WTC11 (cell line): ENCODE measurements around the gene MAB21L1. TPM values are rescaled to one million over a fixed set of nuclear protein-coding genes. Genes with fewer than 3 reads are reported as not detected.

Experiments
- ATAC-seq: fragments of 200-7000 bp; cut with Tn5 transposase; 2 replicates; pipeline ENCODE4 v1.10.0; 2021; ENCODE audit warnings: mild to moderate bottlenecking, moderate library complexity
- CTCF ChIA-PET: fragments of 300-600 bp; sonication (Branson Sonifier 250); formaldehyde crosslinking; loops from one replicate; lab custom pipeline; 2021; ENCODE audit warnings: antibody characterized with exemption; lab: Charles Lee
- POLR2A ChIA-PET: fragments of 350-600 bp; sonication (Branson Sonifier 250); formaldehyde crosslinking; loops from one replicate; lab custom pipeline; 2021; ENCODE audit warnings: antibody characterized with exemption; lab: Charles Lee
- DNase-seq: peaks from one replicate; pipeline ENCODE4 v3.0.0; 2021; ENCODE audit warnings: low spot score
- H3K27ac Mint-ChIP-seq: 2 replicates; pipeline ENCODE4 v1.8.0; 2021; ENCODE audit warnings: mixed read lengths
- H3K27me3 Mint-ChIP-seq: 2 replicates; pipeline ENCODE4 v1.8.0; 2021; ENCODE audit warnings: low read depth, mild to moderate bottlenecking, moderate library complexity, mixed read lengths
- H3K36me3 Mint-ChIP-seq: 2 replicates; pipeline ENCODE4 v1.8.0; 2021; ENCODE audit warnings: mixed read lengths
- H3K4me1 Mint-ChIP-seq: 2 replicates; pipeline ENCODE4 v1.8.0; 2022; ENCODE audit warnings: mixed read lengths
- H3K4me3 Mint-ChIP-seq: 2 replicates; pipeline ENCODE4 v1.8.0; 2021; ENCODE audit warnings: mild to moderate bottlenecking, moderate library complexity, mixed read lengths
- H3K9me3 Mint-ChIP-seq: 2 replicates; pipeline ENCODE4 v1.8.0; 2021; ENCODE audit warnings: mixed read lengths
- ATF3 ChIP-seq: sonication (generic); formaldehyde crosslinking; conservative IDR thresholded peaks from 2 replicates; pipeline ENCODE4 v1.8.1; 2022; ENCODE audit warnings: mild to moderate bottlenecking, missing genetic modification reagents
- ATF6 ChIP-seq: sonication (generic); formaldehyde crosslinking; IDR thresholded peaks from 2 replicates; pipeline ENCODE4 v1.8.1; 2023; ENCODE audit warnings: mild to moderate bottlenecking, missing genetic modification reagents
- CREB1 ChIP-seq: sonication (generic); formaldehyde crosslinking; IDR thresholded peaks from 2 replicates; pipeline ENCODE4 v1.8.0; 2023; ENCODE audit warnings: mild to moderate bottlenecking, missing genetic modification reagents
- ESRRA ChIP-seq: sonication (generic); formaldehyde crosslinking; IDR thresholded peaks from 2 replicates; pipeline ENCODE4 v1.8.1; 2022; ENCODE audit warnings: mild to moderate bottlenecking, missing genetic modification reagents, borderline replicate concordance
- ETV6 ChIP-seq: sonication (generic); formaldehyde crosslinking; IDR thresholded peaks from 2 replicates; pipeline ENCODE4 v1.8.1; 2022; ENCODE audit warnings: mild to moderate bottlenecking, missing genetic modification reagents
- FOXK1 ChIP-seq: sonication (generic); formaldehyde crosslinking; IDR thresholded peaks from 2 replicates; pipeline ENCODE4 v1.8.0; 2022; ENCODE audit warnings: mild to moderate bottlenecking, moderate library complexity, missing genetic modification reagents
- GABPB1 ChIP-seq: sonication (generic); formaldehyde crosslinking; IDR thresholded peaks from 2 replicates; pipeline ENCODE4 v1.8.1; 2023; ENCODE audit warnings: mild to moderate bottlenecking, missing genetic modification reagents
- HMGA2 ChIP-seq: fragments of 250-450 bp; sonication (Bioruptor Pico); IDR thresholded peaks from 2 replicates; pipeline ENCODE4 v1.4.0; 2021; ENCODE audit warnings: mild to moderate bottlenecking, moderate library complexity
- IRF2 ChIP-seq: sonication (generic); formaldehyde crosslinking; IDR thresholded peaks from 2 replicates; pipeline ENCODE4 v1.8.0; 2022; ENCODE audit warnings: low read depth, missing genetic modification reagents, borderline replicate concordance
- JAZF1 ChIP-seq: fragments of 250-450 bp; sonication (Bioruptor Pico); IDR thresholded peaks from 2 replicates; pipeline ENCODE4 v1.9.0; 2021; ENCODE audit warnings: moderate library complexity, mild to moderate bottlenecking, inconsistent platforms
- TCF7 ChIP-seq: sonication (generic); formaldehyde crosslinking; IDR thresholded peaks from 2 replicates; pipeline ENCODE4 v1.8.0; 2022; ENCODE audit warnings: mild to moderate bottlenecking, low read depth, missing genetic modification reagents, moderate library complexity
- ZBTB21 ChIP-seq: sonication (generic); formaldehyde crosslinking; IDR thresholded peaks from 2 replicates; pipeline ENCODE4 v1.8.1; 2023; ENCODE audit warnings: mild to moderate bottlenecking, missing genetic modification reagents, borderline replicate concordance
- ZMAT4 ChIP-seq: fragments of 250-450 bp; sonication (Bioruptor Pico); IDR thresholded peaks from 2 replicates; pipeline ENCODE4 v1.9.0; 2021; ENCODE audit warnings: mild to moderate bottlenecking
- ZNF219 ChIP-seq: sonication (generic); formaldehyde crosslinking; IDR thresholded peaks from 2 replicates; pipeline ENCODE4 v1.8.0; 2023; ENCODE audit warnings: missing genetic modification reagents, mild to moderate bottlenecking, borderline replicate concordance
- ZNF423 ChIP-seq: fragments of 250-450 bp; sonication (Bioruptor Pico); IDR thresholded peaks from 2 replicates; pipeline ENCODE4 v2.1.2; 2022; ENCODE audit warnings: mild to moderate bottlenecking, moderate library complexity
- ZNF671 ChIP-seq: fragments of 250-450 bp; sonication (Bioruptor Pico); IDR thresholded peaks from 2 replicates; pipeline ENCODE4 v1.8.0; 2021; ENCODE audit warnings: mild to moderate bottlenecking
- ZSCAN18 ChIP-seq: fragments of 250-450 bp; sonication (Bioruptor Pico); IDR thresholded peaks from 2 replicates; pipeline ENCODE4 v2.1.2; 2022; ENCODE audit warnings: mild to moderate bottlenecking, moderate library complexity
- total RNA-seq: library from RNA; stranded (reverse); gene quantifications from 3 replicates; pipeline ENCODE4 v1.2.3, GENCODE V29; 2021
- TF ChIP-seq, protein P1 (sequence below): sonication (generic); formaldehyde crosslinking; IDR thresholded peaks from 2 replicates; pipeline ENCODE4 v1.8.0; 2023; ENCODE audit warnings: missing genetic modification reagents
- TF ChIP-seq, protein P2 (sequence below): sonication (generic); formaldehyde crosslinking; IDR thresholded peaks from 2 replicates; pipeline ENCODE4 v1.8.1; 2022; ENCODE audit warnings: mild to moderate bottlenecking, moderate library complexity, missing genetic modification reagents
- TF ChIP-seq, protein P3 (sequence below): sonication (generic); formaldehyde crosslinking; IDR thresholded peaks from 2 replicates; pipeline ENCODE4 v1.8.1; 2023; ENCODE audit warnings: mild to moderate bottlenecking, missing genetic modification reagents, moderate library complexity
- TF ChIP-seq, protein P4 (sequence below): sonication (generic); formaldehyde crosslinking; IDR thresholded peaks from 2 replicates; pipeline ENCODE4 v1.8.1; 2022; ENCODE audit warnings: low read depth, mild to moderate bottlenecking, moderate library complexity, missing genetic modification reagents, borderline replicate concordance

Gene MAB21L1
- total RNA-seq, 1 experiment from 2014 or later = 0.15 TPM

DNA sequence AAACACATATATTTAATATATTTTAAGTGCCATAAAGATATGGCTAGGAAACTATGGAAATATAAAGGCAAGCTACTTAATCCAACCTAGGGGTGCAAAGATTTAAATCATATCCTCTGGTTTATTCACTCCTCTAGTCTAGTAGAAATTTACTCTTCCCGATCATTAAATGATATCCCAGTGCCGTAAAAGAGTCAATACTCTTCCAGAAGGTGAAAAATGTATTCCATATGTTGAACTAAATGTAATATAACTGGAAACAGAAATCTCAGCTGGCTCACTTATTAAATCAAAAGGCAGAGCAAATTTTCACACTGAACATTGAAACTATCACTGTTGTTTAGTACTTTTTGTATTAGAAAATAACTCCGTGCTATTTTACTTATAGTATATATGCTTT lies 11.1 kb downstream of the MAB21L1 start:
- Mint-ChIP-seq H3K4me1 (peaks cover 6% of the 10 kb centered on the region), H3K9me3 (no peaks in the 10 kb centered on the region), H3K36me3 (no peaks in the 10 kb centered on the region)
- TF ChIP-seq JAZF1 = no peak
- TF ChIP-seq, all 79 proteins: peak for 0
- POLR2A ChIA-PET = no interaction called here
- H3K27ac Mint-ChIP-seq = no peak overlapping the region
- CTCF ChIA-PET = no interaction called here
- DNase-seq (no peak), ATAC-seq (no peak)
- peaks cover 18% of the 10 kb centered on the region for H3K27me3 Mint-ChIP-seq
- H3K4me3 Mint-ChIP-seq = no peak overlapping the region

- POLR2A ChIA-PET = no interaction called here
- DNase-seq (no peak), ATAC-seq (no peak)
- no peak overlapping the region for H3K27ac Mint-ChIP-seq
- TF ChIP-seq, protein P1, sequence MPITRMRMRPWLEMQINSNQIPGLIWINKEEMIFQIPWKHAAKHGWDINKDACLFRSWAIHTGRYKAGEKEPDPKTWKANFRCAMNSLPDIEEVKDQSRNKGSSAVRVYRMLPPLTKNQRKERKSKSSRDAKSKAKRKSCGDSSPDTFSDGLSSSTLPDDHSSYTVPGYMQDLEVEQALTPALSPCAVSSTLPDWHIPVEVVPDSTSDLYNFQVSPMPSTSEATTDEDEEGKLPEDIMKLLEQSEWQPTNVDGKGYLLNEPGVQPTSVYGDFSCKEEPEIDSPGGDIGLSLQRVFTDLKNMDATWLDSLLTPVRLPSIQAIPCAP (CRISPR knock-in tag) = no peak
- TF ChIP-seq CREB1 (no peak), ZBTB21 (CRISPR knock-in tag) (no peak)
- TF ChIP-seq, protein P2, sequence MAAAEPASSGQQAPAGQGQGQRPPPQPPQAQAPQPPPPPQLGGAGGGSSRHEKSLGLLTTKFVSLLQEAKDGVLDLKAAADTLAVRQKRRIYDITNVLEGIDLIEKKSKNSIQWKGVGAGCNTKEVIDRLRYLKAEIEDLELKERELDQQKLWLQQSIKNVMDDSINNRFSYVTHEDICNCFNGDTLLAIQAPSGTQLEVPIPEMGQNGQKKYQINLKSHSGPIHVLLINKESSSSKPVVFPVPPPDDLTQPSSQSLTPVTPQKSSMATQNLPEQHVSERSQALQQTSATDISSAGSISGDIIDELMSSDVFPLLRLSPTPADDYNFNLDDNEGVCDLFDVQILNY (CRISPR knock-in tag) = no peak
- no peak overlapping the region for H3K4me3 Mint-ChIP-seq
- H3K36me3 Mint-ChIP-seq = no peaks in the 10 kb centered on the region
- no peaks in the 10 kb centered on the region for H3K9me3 Mint-ChIP-seq
- H3K4me1 Mint-ChIP-seq = no peaks in the 10 kb centered on the region
- H3K27me3 Mint-ChIP-seq = no peaks in the 10 kb centered on the region; the same call in 1 of the 2 replicates
- CTCF ChIA-PET = no interaction called here
Observed at GRCh38 chr13:35460061-35460460, 16.4 kb downstream of the MAB21L1 start.

DNA sequence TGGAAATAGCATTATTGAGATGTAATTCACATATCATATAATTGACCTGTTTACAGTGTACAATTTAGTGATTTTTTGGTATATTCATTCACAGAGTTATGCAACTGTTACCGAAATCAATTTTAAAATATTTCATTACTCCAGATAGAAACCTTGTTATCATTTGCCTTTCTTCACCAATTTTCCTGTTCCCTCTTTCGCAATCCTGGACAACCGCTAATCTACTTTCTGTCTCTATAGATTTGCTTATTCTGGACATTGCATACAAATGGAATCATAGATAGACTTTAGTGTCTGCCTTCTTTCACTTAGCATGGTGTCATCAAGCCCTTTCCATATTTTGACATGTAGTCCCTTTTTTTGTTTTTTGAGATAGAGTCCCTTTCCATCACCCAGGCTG lies 19.2 kb downstream of the MAB21L1 start:
- ATAC-seq = no peak

GRCh38 chr13:35455022-35455421 lies 21.5 kb downstream of the MAB21L1 start:
- no peaks in the 10 kb centered on the region for H3K36me3 Mint-ChIP-seq
- TF ChIP-seq ZNF423 (CRISPR knock-in tag) (no peak), IRF2 (CRISPR knock-in tag) (no peak), ZSCAN18 (CRISPR knock-in tag) (no peak), ATF6 (CRISPR knock-in tag) (no peak), FOXK1 (CRISPR knock-in tag) (no peak), HMGA2 (CRISPR knock-in tag) (no peak), ATF3 (CRISPR knock-in tag) (no peak), ESRRA (CRISPR knock-in tag) (no peak), ZNF671 (no peak), ZNF219 (CRISPR knock-in tag) (no peak), ZMAT4 (CRISPR knock-in tag) (no peak), TCF7 (no peak), ETV6 (no peak)
- TF ChIP-seq, protein P3, sequence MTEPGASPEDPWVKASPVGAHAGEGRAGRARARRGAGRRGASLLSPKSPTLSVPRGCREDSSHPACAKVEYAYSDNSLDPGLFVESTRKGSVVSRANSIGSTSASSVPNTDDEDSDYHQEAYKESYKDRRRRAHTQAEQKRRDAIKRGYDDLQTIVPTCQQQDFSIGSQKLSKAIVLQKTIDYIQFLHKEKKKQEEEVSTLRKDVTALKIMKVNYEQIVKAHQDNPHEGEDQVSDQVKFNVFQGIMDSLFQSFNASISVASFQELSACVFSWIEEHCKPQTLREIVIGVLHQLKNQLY (CRISPR knock-in tag) = no peak
- ChIA-PET CTCF (no interaction called here), POLR2A (no interaction called here)
- no peak overlapping the region for H3K4me3 Mint-ChIP-seq
- DNase-seq (no peak), ATAC-seq (no peak)
- H3K4me1 Mint-ChIP-seq = no peaks in the 10 kb centered on the region
- H3K9me3 Mint-ChIP-seq = no peaks in the 10 kb centered on the region
- no peaks in the 10 kb centered on the region for H3K27me3 Mint-ChIP-seq
- no peak overlapping the region for H3K27ac Mint-ChIP-seq

More for the DNA sequence above, 19.2 kb downstream of the MAB21L1 start:
- ChIA-PET CTCF (no interaction called here), POLR2A (no interaction called here)
- H3K9me3 Mint-ChIP-seq = no peaks in the 10 kb centered on the region
- TF ChIP-seq IRF2 (CRISPR knock-in tag) (no peak), GABPB1 (CRISPR knock-in tag) (no peak), HMGA2 (CRISPR knock-in tag) (no peak), ZMAT4 (CRISPR knock-in tag) (no peak)
- TF ChIP-seq, protein P4, sequence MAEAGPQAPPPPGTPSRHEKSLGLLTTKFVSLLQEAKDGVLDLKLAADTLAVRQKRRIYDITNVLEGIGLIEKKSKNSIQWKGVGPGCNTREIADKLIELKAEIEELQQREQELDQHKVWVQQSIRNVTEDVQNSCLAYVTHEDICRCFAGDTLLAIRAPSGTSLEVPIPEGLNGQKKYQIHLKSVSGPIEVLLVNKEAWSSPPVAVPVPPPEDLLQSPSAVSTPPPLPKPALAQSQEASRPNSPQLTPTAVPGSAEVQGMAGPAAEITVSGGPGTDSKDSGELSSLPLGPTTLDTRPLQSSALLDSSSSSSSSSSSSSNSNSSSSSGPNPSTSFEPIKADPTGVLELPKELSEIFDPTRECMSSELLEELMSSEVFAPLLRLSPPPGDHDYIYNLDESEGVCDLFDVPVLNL (CRISPR knock-in tag) = no peak
- H3K4me1 Mint-ChIP-seq = no peaks in the 10 kb centered on the region
- H3K27me3 Mint-ChIP-seq = no peaks in the 10 kb centered on the region
- H3K4me3 Mint-ChIP-seq = no peak overlapping the region
- no peak overlapping the region for H3K27ac Mint-ChIP-seq
- H3K36me3 Mint-ChIP-seq = no peaks in the 10 kb centered on the region
- DNase-seq = no peak
